Keratinocyte (primary cell): ENCODE measurements around the gene BAG1. TPM values are rescaled to one million over a fixed set of nuclear protein-coding genes. Genes with fewer than 3 reads are reported as not detected.

Experiments
- DNase-seq: peaks from one replicate; pipeline ENCODE4 v3.0.0-alpha.2; 2011; ENCODE audit warnings: low read depth, missing footprints, low spot score
- FAIRE-seq: peaks from 2 replicates; lab custom pipeline; 2011; peaks lifted over from hg19 to GRCh38; lab: Jason Lieb, UNC
- H2AFZ ChIP-seq: 2 replicates; pipeline ENCODE4 v1.6.0; 2012; ENCODE audit warnings: low read length, control low read depth, inconsistent platforms; ENCODE audit not compliant: control insufficient read depth
- H3K27ac ChIP-seq: 2 replicates; pipeline ENCODE4 v1.5.1; 2011; ENCODE audit warnings: low read length; ENCODE audit not compliant: control insufficient read depth, insufficient read depth
- H3K27me3 ChIP-seq: 3 replicates; pipeline ENCODE4 v1.6.0; 2011; ENCODE audit warnings: low read length; ENCODE audit not compliant: control insufficient read depth, insufficient read depth; ENCODE audit errors: extremely low read depth
- H3K36me3 ChIP-seq, 2 experiments: 2 replicates in 1 of 2; 3 replicates in 1 of 2; pipeline ENCODE4 v1.5.1; 2011; ENCODE audit warnings: low read length in 2 of 2, mild to moderate bottlenecking in 1 of 2; ENCODE audit not compliant: control insufficient read depth in 2 of 2, insufficient read depth in 2 of 2; ENCODE audit errors: extremely low read depth in 1 of 2
- H3K4me1 ChIP-seq: 3 replicates; pipeline ENCODE4 v1.5.1; 2011; ENCODE audit warnings: low read length; ENCODE audit not compliant: control insufficient read depth, insufficient read depth; ENCODE audit errors: extremely low read depth
- H3K4me2 ChIP-seq: 3 replicates; pipeline ENCODE4 v1.6.0; 2011; ENCODE audit warnings: low read depth, low read length; ENCODE audit not compliant: control insufficient read depth, insufficient read depth; ENCODE audit errors: extremely low read depth
- H3K4me3 ChIP-seq, 3 experiments: fragments of 200-600 bp in 1 of 3; sonication (generic) in 1 of 3; 2 replicates in 2 of 3; 3 replicates in 1 of 3; pipeline ENCODE4 v1.5.1; 2011 to 2016; ENCODE audit warnings: low read length in 3 of 3, mild to moderate bottlenecking in 3 of 3, control low read depth in 2 of 3, inconsistent platforms in 1 of 3, low read depth in 1 of 3, mixed read lengths in 1 of 3, mixed run types in 1 of 3, moderate library complexity in 1 of 3; ENCODE audit not compliant: control insufficient read depth in 2 of 3, insufficient read depth in 2 of 3; ENCODE audit errors: extremely low read depth in 1 of 3
- H3K79me2 ChIP-seq: 2 replicates; pipeline ENCODE4 v1.6.0; 2012; ENCODE audit warnings: low read length; ENCODE audit not compliant: control insufficient read depth, insufficient read depth
- H3K9ac ChIP-seq: 3 replicates; pipeline ENCODE4 v1.6.0; 2011; ENCODE audit warnings: low read length; ENCODE audit not compliant: control insufficient read depth, insufficient read depth; ENCODE audit errors: extremely low read depth
- H3K9me1 ChIP-seq: 3 replicates; pipeline ENCODE4 v1.6.0; 2011; ENCODE audit warnings: low read length; ENCODE audit not compliant: control insufficient read depth, insufficient read depth; ENCODE audit errors: extremely low read depth
- H3K9me3 ChIP-seq: 2 replicates; pipeline ENCODE4 v1.5.1; 2012; ENCODE audit warnings: low read depth, low read length; ENCODE audit not compliant: control insufficient read depth
- H4K20me1 ChIP-seq: 3 replicates; pipeline ENCODE4 v1.6.0; 2011; ENCODE audit warnings: low read length; ENCODE audit not compliant: control insufficient read depth, insufficient read depth; ENCODE audit errors: extremely low read depth
- EZH2 ChIP-seq: IDR thresholded peaks from one replicate; pipeline ENCODE4 v1.6.1; 2012; ENCODE audit warnings: inconsistent platforms, mild to moderate bottlenecking, low read length, moderate library complexity
- dilution Hi-C: fragments of 300-500 bp; cut with MboI; formaldehyde crosslinking; loops from one replicate; pipeline ENCODE4 v1.7.0; 2020; ENCODE audit warnings: low sequenced_read_pairs; ENCODE audit not compliant: extremely low pct_ligation_motif_present
- polyA minus RNA-seq, 3 experiments: library from RNA; depleted of rRNA, polyadenylated mRNA; stranded (reverse); fragments of >200 nt; gene quantifications; 1 replicate in 1 of 3; 2 replicates in 1 of 3; 3 replicates in 1 of 3; pipeline ENCODE4 v1.2.3, GENCODE V29; 2011
- polyA plus RNA-seq, 5 experiments: library from polyadenylated mRNA; depleted of rRNA in 3 of 5; stranded (reverse) in 3 of 5; stranded (forward) in 1 of 5; unstranded in 1 of 5; fragments of >200 nt; gene quantifications; 1 replicate in 1 of 5; 2 replicates in 3 of 5; 3 replicates in 1 of 5; pipeline versions ENCODE4 v1.2.1 to v1.2.3, GENCODE V29; 2011 to 2012; ENCODE audit warnings: missing spikeins in 2 of 5, low read depth in 1 of 5, low replicate concordance in 1 of 5
- TF ChIP-seq, protein P1 (sequence below), 3 experiments: IDR thresholded peaks in 1 of 3; conservative IDR thresholded peaks in 1 of 3; optimal IDR thresholded peaks in 1 of 3; 2 replicates in 2 of 3; 3 replicates in 1 of 3; pipeline versions ENCODE3 to v1.5.1; 2011; ENCODE audit warnings: low read length in 3 of 3, mild to moderate bottlenecking in 3 of 3, moderate library complexity in 2 of 3, control low read depth in 1 of 3, inconsistent platforms in 1 of 3; ENCODE audit not compliant: insufficient read depth in 2 of 3; ENCODE audit errors: extremely low read depth in 1 of 3

The BAG1 gene
- polyA plus RNA-seq (22.4 to 30.1 TPM (median 25.1 TPM) in 3 replicates), polyA minus RNA-seq (3.9 to 22.9 TPM (median 17.7 TPM) in 3 replicates)
- 60.0 TPM for polyA plus RNA-seq (2011; ENCODE audit: low read depth)
- polyA plus RNA-seq (2011; cell fraction: cytosol; rRNA removed): 25.8 and 35.4 TPM in 2 replicates
- 32.7 and 39.1 TPM in 2 replicates for polyA plus RNA-seq (2011; cell fraction: nucleus; rRNA removed)
- polyA plus RNA-seq (2012; ENCODE audit: low replicate concordance): 22.1 and 64.9 TPM in 2 replicates
- polyA minus RNA-seq (2011; cell fraction: cytosol; rRNA and poly(A)+ RNA removed): 16.9 TPM
- polyA minus RNA-seq (2011; cell fraction: nucleus; rRNA and poly(A)+ RNA removed): 67.5 and 70.0 TPM in 2 replicates

DNA sequence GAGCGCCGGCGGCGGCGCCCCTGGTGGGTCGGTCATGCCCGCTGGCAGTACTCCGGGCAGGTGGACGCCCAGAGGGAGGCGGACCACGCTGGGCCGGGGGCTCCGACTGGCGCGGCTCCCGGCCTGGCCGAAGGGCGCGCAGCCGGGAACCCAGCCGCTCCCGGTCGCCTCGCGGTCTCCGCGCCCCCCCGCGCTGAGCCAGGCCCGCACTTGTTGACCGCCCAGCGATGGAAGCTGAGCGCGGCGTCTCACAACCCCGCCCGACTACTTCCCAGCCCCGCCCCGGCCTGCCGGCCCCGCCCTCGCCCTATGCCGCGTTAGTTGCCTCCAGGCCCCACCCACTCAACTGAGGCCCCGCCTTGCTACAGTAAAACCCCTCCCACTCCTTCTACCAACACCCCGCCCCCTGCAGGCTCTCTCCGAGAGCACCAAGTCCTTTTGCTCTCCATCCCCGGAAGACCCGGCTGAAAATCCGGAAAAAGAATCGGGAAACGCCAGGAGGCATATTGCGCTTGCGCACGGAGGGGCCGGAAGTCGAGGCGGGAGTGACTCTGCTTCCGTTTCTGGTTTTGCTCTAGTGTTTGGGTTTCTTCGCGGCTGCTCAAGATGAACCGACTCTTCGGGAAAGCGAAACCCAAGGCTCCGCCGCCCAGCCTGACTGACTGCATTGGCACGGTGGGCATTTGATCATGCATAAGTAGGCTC, at the start of gene BAG1, which contains the start of gene CHMP5:
Gene BAG1, minus strand, starts transcription at position 236 of the 705 bp plus-strand sequence.
Gene CHMP5, plus strand, starts transcription at position 577 of the 705 bp plus-strand sequence. Its CDS starts 30 bp downstream, at position 607.
- H4K20me1 ChIP-seq: no peaks in the 10 kb centered on the region
- peak within 1 kb of the TSS; percentile 88 for H3K4me2 ChIP-seq
- H3K9me3 ChIP-seq: no peaks in the 10 kb centered on the region
- TF ChIP-seq EZH2: no peak
- TF ChIP-seq, protein P1, sequence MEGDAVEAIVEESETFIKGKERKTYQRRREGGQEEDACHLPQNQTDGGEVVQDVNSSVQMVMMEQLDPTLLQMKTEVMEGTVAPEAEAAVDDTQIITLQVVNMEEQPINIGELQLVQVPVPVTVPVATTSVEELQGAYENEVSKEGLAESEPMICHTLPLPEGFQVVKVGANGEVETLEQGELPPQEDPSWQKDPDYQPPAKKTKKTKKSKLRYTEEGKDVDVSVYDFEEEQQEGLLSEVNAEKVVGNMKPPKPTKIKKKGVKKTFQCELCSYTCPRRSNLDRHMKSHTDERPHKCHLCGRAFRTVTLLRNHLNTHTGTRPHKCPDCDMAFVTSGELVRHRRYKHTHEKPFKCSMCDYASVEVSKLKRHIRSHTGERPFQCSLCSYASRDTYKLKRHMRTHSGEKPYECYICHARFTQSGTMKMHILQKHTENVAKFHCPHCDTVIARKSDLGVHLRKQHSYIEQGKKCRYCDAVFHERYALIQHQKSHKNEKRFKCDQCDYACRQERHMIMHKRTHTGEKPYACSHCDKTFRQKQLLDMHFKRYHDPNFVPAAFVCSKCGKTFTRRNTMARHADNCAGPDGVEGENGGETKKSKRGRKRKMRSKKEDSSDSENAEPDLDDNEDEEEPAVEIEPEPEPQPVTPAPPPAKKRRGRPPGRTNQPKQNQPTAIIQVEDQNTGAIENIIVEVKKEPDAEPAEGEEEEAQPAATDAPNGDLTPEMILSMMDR (optimal IDR thresholded peaks at IDR 0.05 in 1 of 3, IDR thresholded peaks at IDR 0.05 in 1 of 3, conservative IDR thresholded peaks at IDR 0.05 in 1 of 3; ENCODE audit: extremely low read depth in 1 of 3, insufficient read depth in 2 of 3, low read length in 3 of 3): peak; percentile 9 to 32 (median 11)
- peak within 1 kb of the TSS; percentile 81 for H2AFZ ChIP-seq
- no peaks in the 10 kb centered on the region for H3K27me3 ChIP-seq
- H3K9ac ChIP-seq: peak within 1 kb of the TSS; percentile 98
- dilution Hi-C loops: no loop called here
- peaks cover 15 to 17% of the 10 kb centered on the region in 2 experiments for H3K36me3 ChIP-seq
- peak; percentile 72 for FAIRE-seq
- H3K9me1 ChIP-seq: no peaks in the 10 kb centered on the region
- H3K79me2 ChIP-seq: peaks cover 42% of the 10 kb centered on the region
- H3K27ac ChIP-seq: peak within 1 kb of the TSS; percentile 96
- peaks cover 18% of the 10 kb centered on the region for H3K4me1 ChIP-seq
- peak within 1 kb of the TSS; percentile 75 to 98 (median 93) for H3K4me3 ChIP-seq
- peak; percentile 99 for DNase-seq

DNA sequence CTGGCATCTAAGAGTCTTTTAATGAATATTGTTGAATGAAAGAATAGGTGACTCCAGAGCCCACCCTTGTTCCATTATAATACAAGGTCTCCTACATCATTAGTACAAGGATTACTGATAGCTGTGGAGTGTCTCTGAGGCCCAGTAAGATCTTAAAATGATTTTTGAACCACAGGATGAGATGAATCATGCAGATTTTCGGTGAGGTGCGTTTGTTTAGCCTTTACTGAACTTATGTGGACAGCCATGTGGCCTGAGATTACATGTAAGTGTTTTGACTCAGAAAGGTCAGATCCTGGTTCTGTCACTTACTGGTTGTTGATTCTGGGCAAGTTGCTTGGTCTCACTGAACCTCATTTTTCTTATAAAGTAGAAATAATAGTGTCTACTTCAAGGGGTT, 47.4 kb upstream of the BAG1 start:
- dilution Hi-C loops: no loop called here
- H3K4me1 ChIP-seq: no peaks in the 10 kb centered on the region
- FAIRE-seq (no peak), DNase-seq (no peak)
- no peak overlapping the region for H3K4me3 ChIP-seq
- TF ChIP-seq EZH2: no peak
- TF ChIP-seq, protein P1 (optimal IDR thresholded peaks at IDR 0.05 in 1 of 3, IDR thresholded peaks at IDR 0.05 in 1 of 3, conservative IDR thresholded peaks at IDR 0.05 in 1 of 3; ENCODE audit: extremely low read depth in 1 of 3, insufficient read depth in 2 of 3, low read length in 3 of 3): no peak
- no peak overlapping the region for H2AFZ ChIP-seq
- no peak overlapping the region for H3K9ac ChIP-seq
- H3K36me3 ChIP-seq: peaks cover 27 to 32% of the 10 kb centered on the region in 2 experiments
- H3K9me3 ChIP-seq: no peaks in the 10 kb centered on the region
- no peak overlapping the region for H3K27ac ChIP-seq
- H3K27me3 ChIP-seq: no peaks in the 10 kb centered on the region
- no peaks in the 10 kb centered on the region for H3K79me2 ChIP-seq
- H4K20me1 ChIP-seq: peaks cover 8% of the 10 kb centered on the region
- no peak overlapping the region for H3K4me2 ChIP-seq
- no peaks in the 10 kb centered on the region for H3K9me1 ChIP-seq
